ENCODE measurements around the gene TCF7L1.

GRCh38 chr2:85275984-85276540 is 142.9 kb downstream of the TCF7L1 start:
- TF ChIP-seq GATA1 (IDR thresholded peaks at IDR 0.05; ENCODE audit: low read depth, low read length): no peak
- no peak for TF ChIP-seq POLR2A (IDR thresholded peaks at IDR 0.05; ENCODE audit: low read length)

Measured in erythroblast (primary cell).